ENCODE results near the gene MMP11. TPM values are rescaled to one million over a fixed set of nuclear protein-coding genes. Genes with fewer than 3 reads are reported as not detected.
A peak's percentile ranks its signal among the peaks of the same experiment; 100 is the strongest.

The MMP11 gene
- total and polyA plus RNA-seq, 9 donors: 5.6 to 16.8 (median 11.4) TPM

DNA sequence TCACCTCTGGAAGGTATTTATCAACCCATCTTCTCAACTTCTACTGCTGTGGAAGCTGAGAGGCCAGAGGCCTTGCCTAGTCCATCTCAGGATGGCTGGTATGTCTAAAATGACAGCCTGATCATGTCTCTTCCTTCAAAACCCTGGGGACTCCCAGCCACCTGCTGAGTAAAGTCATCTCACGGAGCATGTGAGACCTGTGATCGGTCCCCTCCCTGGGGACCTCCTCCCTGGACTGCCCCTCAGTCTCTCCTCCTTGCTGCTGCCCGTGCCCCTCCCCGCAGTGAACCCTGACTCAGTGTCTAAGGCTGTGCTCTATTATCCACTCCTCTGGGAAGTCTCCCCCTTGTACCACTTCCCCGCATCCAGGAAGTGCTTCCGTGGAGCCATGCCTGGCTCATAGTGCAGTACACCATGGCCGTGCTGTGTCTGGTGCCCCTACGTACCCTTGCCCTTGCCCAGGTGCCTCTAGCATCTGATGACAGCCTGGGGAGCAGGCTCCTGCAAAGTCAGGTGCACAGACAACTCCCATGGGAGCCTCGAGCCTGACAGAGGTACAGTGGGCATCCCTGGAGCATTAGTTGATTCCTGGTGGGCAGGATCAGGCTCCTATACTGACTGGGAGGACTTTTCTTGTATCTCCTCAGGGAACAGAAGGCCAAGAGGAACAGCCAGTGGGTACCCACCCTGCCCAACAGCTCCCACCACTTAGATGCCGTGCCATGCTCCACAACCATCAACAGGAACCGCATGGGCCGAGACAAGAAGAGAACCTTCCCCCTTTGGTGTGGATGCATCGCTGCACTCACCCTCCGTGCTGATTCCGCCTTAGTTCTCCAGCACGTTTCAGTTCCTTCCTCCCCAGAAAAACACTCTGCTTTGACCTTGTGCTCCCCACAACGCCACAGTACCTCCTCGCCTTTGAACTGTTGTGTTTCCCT, 27.9 kb downstream of the MMP11 start:
- no peaks in the 10 kb centered on the region for H3K27me3 ChIP-seq (ENCODE audit: control insufficient read depth, insufficient read depth, low read length)
- no peaks in the 10 kb centered on the region for H3K9me3 ChIP-seq (replicated peaks; ENCODE audit: control insufficient read depth, low read depth, low read length)
- H3K36me3 ChIP-seq (ENCODE audit: control insufficient read depth, insufficient read depth, low read length): peaks cover 70% of the 10 kb centered on the region
- H3K4me1 ChIP-seq (ENCODE audit: control insufficient read depth, insufficient read depth, low read length): peaks cover 5% of the 10 kb centered on the region
- no peak for DNase-seq
- WGBS (ENCODE audit: insufficient coverage): 90% methylated on average over 18 of the region's 18 CpGs
- no peak overlapping the region for H3K27ac ChIP-seq (ENCODE audit: low read length)
- H3K4me3 ChIP-seq (ENCODE audit: low read length): no peak overlapping the region

DNA sequence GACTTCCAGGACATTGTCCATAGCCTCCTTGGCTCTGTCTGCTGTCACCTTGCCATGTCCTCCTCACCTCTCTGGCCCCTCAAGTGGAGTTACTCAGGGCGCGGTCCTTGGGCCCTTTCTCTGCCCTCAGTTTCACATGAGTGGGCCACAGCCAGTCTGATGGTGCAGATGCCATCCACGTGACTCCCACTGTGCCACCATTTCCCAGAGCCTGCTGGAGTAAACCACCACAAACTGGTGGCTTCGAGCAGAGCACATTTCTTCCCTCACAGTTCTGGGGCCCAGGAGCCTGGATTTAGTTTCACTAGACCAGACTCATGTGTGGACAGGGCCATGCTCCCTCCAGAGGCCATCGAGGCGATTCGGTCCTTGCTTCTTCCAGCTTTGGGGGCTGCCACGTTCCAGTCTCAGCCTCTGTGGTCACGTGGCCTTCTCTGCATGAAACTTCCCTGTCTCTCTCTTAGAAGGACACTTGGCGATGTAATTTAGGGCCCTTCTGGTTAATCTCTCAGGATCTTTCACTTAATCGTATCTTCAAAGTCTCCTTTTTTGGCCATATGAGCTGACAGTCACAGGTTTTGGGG, 28.7 kb downstream of the MMP11 start:
- peaks cover 75% of the 10 kb centered on the region for H3K36me3 ChIP-seq (ENCODE audit: control insufficient read depth, insufficient read depth, low read length)

DNA sequence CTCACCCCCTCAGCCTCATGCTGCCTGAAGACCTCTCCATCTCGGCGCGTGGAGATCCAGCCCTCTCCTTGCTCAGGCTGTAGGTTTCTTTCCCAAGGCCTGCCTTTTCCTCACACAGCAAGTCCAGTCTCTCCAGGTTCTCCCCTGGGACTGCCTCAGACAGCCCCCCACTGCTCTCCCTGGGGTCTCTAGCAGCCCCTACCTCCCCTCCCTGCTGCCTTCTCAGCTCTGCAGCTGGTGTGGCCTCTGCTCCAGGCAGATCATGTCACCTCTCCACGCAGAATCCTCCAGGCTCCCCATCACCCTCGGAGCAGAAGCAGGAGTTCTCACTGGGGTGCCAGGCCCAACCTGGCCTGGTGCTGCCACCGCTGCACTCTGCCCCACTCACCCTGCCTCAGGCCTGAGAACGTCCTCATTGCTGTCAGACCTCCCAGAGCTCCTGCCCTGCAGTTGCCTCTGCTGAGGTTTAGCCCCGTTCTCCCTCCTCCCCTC, 29.3 kb downstream of the MMP11 start:
- DNase-seq: no peak
- 90% methylated on average over 8 of the region's 8 CpGs for WGBS (ENCODE audit: insufficient coverage)
- Histone ChIP-seq H3K9me3 (replicated peaks; ENCODE audit: control insufficient read depth, low read depth, low read length) (no peaks in the 10 kb centered on the region), H3K4me3 (ENCODE audit: low read length) (no peak overlapping the region), H3K27me3 (ENCODE audit: control insufficient read depth, insufficient read depth, low read length) (no peaks in the 10 kb centered on the region), H3K27ac (ENCODE audit: low read length) (no peak overlapping the region), H3K4me1 (ENCODE audit: control insufficient read depth, insufficient read depth, low read length) (no peaks in the 10 kb centered on the region), H3K36me3 (ENCODE audit: control insufficient read depth, insufficient read depth, low read length) (peaks cover 76% of the 10 kb centered on the region)

More for the DNA sequence above, 28.7 kb downstream of the MMP11 start:
- Histone ChIP-seq H3K4me3 (ENCODE audit: low read length) (no peak overlapping the region), H3K27ac (ENCODE audit: low read length) (no peak overlapping the region), H3K27me3 (ENCODE audit: control insufficient read depth, insufficient read depth, low read length) (no peaks in the 10 kb centered on the region), H3K9me3 (replicated peaks; ENCODE audit: control insufficient read depth, low read depth, low read length) (no peaks in the 10 kb centered on the region), H3K4me1 (ENCODE audit: control insufficient read depth, insufficient read depth, low read length) (peaks cover 5% of the 10 kb centered on the region)
- no peak for DNase-seq
- WGBS (ENCODE audit: insufficient coverage): 89% methylated on average over 9 of the region's 11 CpGs

DNA sequence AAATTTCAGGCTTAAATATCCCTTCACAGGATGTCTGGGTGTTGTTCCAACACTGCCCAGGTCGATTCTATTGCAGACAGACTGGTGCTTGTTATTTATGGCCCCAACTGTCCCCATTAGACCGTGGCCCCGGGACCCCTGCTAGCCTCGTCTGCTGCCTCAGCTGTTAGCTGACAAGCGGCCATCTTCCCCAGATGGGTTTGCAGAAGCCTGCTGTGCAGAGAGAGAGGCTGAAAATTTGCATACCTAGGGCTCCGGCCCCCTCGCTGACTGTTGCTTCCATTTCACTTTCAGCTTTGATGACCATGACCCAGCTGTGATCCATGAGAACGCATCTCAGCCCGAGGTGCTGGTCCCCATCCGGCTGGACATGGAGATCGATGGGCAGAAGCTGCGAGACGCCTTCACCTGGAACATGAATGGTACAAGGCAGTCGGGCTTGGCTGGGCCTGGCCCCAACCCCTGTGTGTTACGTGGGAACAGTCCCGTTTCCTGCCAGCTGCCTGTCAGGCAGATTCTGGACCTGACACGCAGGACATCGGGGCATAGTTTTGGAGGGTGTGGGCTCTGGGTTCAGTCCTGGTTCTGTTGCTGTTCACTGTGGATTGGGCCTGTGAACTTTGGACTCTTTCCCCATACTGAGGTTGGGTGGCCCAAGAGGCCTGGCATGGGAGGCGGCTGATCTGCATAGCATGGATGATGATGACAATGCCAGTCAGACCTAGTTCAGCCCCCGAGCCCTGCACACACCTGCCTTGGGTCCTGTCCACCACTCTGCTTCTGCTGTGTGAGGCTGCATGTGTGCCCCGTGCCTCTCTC, 30.6 kb downstream of the MMP11 start:
- no peak for DNase-seq
- H3K27me3 ChIP-seq (ENCODE audit: control insufficient read depth, insufficient read depth, low read length): no peaks in the 10 kb centered on the region
- H3K9me3 ChIP-seq (replicated peaks; ENCODE audit: control insufficient read depth, low read depth, low read length): no peaks in the 10 kb centered on the region
- H3K4me3 ChIP-seq (ENCODE audit: low read length): no peak overlapping the region
- H3K4me1 ChIP-seq (ENCODE audit: control insufficient read depth, insufficient read depth, low read length): no peaks in the 10 kb centered on the region
- H3K27ac ChIP-seq (ENCODE audit: low read length): no peak overlapping the region
- peaks cover 73% of the 10 kb centered on the region for H3K36me3 ChIP-seq (ENCODE audit: control insufficient read depth, insufficient read depth, low read length)
- WGBS (ENCODE audit: insufficient coverage): 78% methylated on average over 19 of the region's 21 CpGs

DNA sequence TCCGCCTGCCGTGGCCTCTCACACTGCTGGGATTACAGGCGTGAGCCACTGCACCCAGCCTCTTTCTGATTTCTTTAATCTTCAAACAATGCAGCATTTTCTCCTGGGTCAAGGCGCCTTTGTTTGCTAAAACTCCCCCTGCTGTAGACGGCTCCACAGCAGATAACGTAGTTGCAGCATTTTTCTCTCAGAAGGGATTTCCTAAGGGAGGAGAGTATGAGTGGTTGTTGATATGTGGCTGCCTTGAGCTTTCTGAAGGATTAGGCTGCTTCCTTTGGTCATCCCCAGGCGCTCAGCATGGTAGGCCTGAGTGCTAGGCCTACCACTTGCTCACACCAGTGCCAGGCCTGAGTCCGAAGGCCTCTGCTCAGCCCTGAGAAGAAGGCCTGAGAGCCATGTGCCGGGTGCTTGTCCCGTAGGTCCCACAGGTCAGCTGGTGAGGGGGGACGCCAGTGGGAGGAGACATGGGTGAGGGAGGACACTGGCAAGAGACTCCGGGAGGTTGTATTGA, 32.2 kb downstream of the MMP11 start:
- Histone ChIP-seq H3K27ac (ENCODE audit: low read length) (no peak overlapping the region), H3K4me3 (ENCODE audit: low read length) (no peak overlapping the region), H3K36me3 (ENCODE audit: control insufficient read depth, insufficient read depth, low read length) (peaks cover 63% of the 10 kb centered on the region), H3K9me3 (replicated peaks; ENCODE audit: control insufficient read depth, low read depth, low read length) (no peaks in the 10 kb centered on the region), H3K4me1 (ENCODE audit: control insufficient read depth, insufficient read depth, low read length) (no peaks in the 10 kb centered on the region), H3K27me3 (ENCODE audit: control insufficient read depth, insufficient read depth, low read length) (no peaks in the 10 kb centered on the region)
- DNase-seq: no peak
- 77% methylated on average over 9 of the region's 12 CpGs for WGBS (ENCODE audit: insufficient coverage)

DNA sequence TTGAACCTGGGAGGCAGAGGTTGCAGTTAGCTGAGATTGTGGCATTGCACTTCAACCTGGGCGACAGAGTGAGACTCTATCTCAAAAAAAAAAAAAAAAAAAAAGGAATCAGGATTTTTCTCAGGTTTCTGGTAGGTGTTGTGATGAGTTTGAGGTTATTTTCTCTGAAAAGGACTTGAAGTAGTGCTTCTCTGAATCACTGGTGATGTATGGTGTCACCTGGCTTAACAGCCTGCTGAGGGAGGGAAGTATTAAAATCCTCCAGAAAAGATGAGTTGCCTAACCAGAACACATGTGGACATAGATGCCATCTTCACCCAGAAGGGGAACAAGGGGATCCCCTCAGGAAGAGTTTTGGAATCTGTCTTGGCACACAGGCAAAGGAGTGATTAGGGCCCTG, 34.2 kb downstream of the MMP11 start:
- H3K36me3 ChIP-seq (ENCODE audit: control insufficient read depth, insufficient read depth, low read length): peaks cover 44% of the 10 kb centered on the region
- WGBS (ENCODE audit: insufficient coverage): no CpG with 5 or more reads among the region's 1 CpG
- H3K9me3 ChIP-seq (replicated peaks; ENCODE audit: control insufficient read depth, low read depth, low read length): no peaks in the 10 kb centered on the region
- DNase-seq: no peak
- no peak overlapping the region for H3K4me3 ChIP-seq (ENCODE audit: low read length)
- no peaks in the 10 kb centered on the region for H3K27me3 ChIP-seq (ENCODE audit: control insufficient read depth, insufficient read depth, low read length)
- no peaks in the 10 kb centered on the region for H3K4me1 ChIP-seq (ENCODE audit: control insufficient read depth, insufficient read depth, low read length)
- H3K27ac ChIP-seq (ENCODE audit: low read length): no peak overlapping the region

DNA sequence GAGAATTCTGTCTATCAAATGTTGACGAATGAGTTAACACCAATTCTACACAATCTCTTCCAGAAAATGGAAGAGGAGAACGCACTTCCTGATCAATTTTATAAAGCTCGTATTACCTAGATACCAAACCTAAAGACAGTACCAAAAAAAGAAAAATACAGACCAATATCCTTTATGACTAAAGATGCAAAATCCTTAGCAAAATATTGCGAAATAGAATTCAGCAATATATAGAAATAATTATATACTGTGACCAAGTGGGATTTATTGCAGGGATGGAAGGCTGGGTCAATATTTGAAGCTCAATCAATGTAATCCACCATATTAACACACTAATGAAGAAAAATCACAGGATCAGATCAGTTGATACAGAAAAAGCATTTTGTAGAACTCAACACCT, 39.7 kb downstream of the MMP11 start:
- Histone ChIP-seq H3K36me3 (ENCODE audit: control insufficient read depth, insufficient read depth, low read length) (peaks cover 29% of the 10 kb centered on the region), H3K4me1 (ENCODE audit: control insufficient read depth, insufficient read depth, low read length) (no peaks in the 10 kb centered on the region), H3K9me3 (replicated peaks; ENCODE audit: control insufficient read depth, low read depth, low read length) (no peaks in the 10 kb centered on the region), H3K4me3 (ENCODE audit: low read length) (no peak overlapping the region), H3K27ac (ENCODE audit: low read length) (no peak overlapping the region), H3K27me3 (ENCODE audit: control insufficient read depth, insufficient read depth, low read length) (no peaks in the 10 kb centered on the region)
- DNase-seq: no peak
- WGBS (ENCODE audit: insufficient coverage): no CpG with 5 or more reads among the region's 4 CpGs

DNA sequence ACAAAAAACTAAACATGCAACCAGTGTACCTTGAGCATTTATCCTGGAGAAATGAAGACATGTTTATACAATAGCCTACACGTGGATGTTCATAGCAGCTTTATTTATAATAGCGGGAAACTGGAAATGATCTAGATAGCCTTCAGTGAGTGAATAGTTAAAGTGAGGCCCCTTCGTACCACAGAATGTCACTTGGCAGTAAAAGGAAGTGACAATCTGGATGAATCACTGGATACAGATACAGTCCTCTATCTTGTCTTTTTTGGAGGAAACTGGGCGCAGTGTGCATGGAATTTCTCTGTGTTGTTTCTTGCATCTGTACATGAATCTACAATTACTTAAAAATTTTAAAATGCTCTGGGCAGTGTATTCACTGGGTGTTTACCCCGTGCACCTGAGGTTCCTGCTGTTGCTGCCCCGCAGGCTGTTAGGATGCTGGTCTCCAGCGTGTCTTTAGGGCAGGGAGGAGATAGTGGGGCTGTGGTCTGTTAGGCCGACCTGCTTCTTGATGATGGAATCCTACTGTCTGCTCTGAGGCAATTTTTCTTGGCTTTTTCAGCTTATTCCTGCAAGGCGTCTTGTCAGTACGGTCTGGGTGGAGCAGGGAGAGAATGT, 43.0 kb downstream of the MMP11 start:
- Histone ChIP-seq H3K9me3 (replicated peaks; ENCODE audit: control insufficient read depth, low read depth, low read length) (no peaks in the 10 kb centered on the region), H3K27ac (ENCODE audit: low read length) (no peak overlapping the region), H3K27me3 (ENCODE audit: control insufficient read depth, insufficient read depth, low read length) (no peaks in the 10 kb centered on the region), H3K36me3 (ENCODE audit: control insufficient read depth, insufficient read depth, low read length) (peaks cover 55% of the 10 kb centered on the region), H3K4me1 (ENCODE audit: control insufficient read depth, insufficient read depth, low read length) (no peaks in the 10 kb centered on the region), H3K4me3 (ENCODE audit: low read length) (no peak overlapping the region)
- DNase-seq: no peak
- 71% methylated on average over 6 of the region's 10 CpGs for WGBS (ENCODE audit: insufficient coverage)

DNA sequence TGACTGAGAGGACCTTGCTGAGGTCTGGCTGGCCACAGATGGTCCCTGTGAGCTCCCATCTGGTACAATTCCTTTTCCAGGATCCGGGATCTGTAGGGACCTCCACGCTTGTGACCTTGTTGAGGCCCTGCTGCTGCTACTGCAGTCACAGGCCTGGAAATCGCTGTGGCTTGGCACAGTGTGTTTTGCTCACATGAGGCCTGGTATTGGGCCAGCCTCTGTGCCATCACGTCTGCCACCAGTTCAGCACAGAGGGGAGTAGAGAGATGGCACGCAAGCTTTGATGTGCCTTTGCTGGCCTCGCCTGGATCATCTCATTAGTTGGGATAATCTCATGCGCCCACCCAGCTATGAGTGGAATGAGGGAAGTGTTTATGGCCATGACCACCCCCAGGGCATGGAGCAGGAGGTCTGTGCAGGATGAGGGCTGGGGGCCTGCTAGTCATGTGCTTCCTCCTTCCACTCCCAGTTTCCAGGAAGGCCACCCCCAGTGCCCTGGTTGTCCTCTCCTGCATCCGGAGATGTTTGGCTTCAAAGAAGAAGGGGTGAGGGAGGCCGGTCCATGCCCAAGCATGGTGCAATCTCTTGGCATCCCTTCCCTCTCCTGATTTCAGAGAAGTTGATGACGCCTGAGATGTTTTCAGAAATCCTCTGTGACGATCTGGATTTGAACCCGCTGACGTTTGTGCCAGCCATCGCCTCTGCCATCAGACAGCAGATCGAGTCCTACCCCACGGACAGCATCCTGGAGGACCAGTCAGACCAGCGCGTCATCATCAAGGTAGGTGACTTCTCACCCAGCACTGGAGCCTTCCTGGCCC, 43.7 kb downstream of the MMP11 start:
- Histone ChIP-seq H3K27me3 (ENCODE audit: control insufficient read depth, insufficient read depth, low read length) (no peaks in the 10 kb centered on the region), H3K9me3 (replicated peaks; ENCODE audit: control insufficient read depth, low read depth, low read length) (no peaks in the 10 kb centered on the region), H3K27ac (ENCODE audit: low read length) (no peak overlapping the region), H3K4me3 (ENCODE audit: low read length) (no peak overlapping the region), H3K4me1 (ENCODE audit: control insufficient read depth, insufficient read depth, low read length) (no peaks in the 10 kb centered on the region), H3K36me3 (ENCODE audit: control insufficient read depth, insufficient read depth, low read length) (peaks cover 62% of the 10 kb centered on the region)
- WGBS (ENCODE audit: insufficient coverage): 83% methylated on average over 13 of the region's 18 CpGs
- DNase-seq: peak; percentile 54

Measured in muscle of leg (tissue), 11 donors.